ENCODE data around the gene PCSK4.
A peak's percentile ranks its signal among the peaks of the same experiment; 100 is the strongest.

PCSK4 gene

GRCh38 chr19:1529430-1529816 is 39.3 kb upstream of the PCSK4 start:
- Histone ChIP-seq H3K27ac (no peak overlapping the region), H3K4me2 (no peak overlapping the region), H4K20me1 (peaks cover 0 to 32% (median 0%) of the 10 kb centered on the region in 11 experiments; a peak in 2 of 22 replicates), H3K4me3 (no peak overlapping the region), H3K4me1 (peaks cover 0 to 12% (median 7%) of the 10 kb centered on the region in 10 experiments; a peak in 10 of 20 replicates), H3K27me3 (peaks cover 4 to 17% (median 12%) of the 10 kb centered on the region in 11 experiments; a peak in 17 of 22 replicates), H3K9me3 (replicated peaks in 1 of 11) (0 out of 22 replicates have a peak, but pooled peaks cover 0 to under 1% (median 0%) of the 10 kb centered on the region in 11 experiments), H3K36me3 (no peaks in the 10 kb centered on the region), H3K9ac (no peak overlapping the region)
- no peak for TF ChIP-seq Cebpa-rat (IDR thresholded peaks at IDR 0.05)

DNA sequence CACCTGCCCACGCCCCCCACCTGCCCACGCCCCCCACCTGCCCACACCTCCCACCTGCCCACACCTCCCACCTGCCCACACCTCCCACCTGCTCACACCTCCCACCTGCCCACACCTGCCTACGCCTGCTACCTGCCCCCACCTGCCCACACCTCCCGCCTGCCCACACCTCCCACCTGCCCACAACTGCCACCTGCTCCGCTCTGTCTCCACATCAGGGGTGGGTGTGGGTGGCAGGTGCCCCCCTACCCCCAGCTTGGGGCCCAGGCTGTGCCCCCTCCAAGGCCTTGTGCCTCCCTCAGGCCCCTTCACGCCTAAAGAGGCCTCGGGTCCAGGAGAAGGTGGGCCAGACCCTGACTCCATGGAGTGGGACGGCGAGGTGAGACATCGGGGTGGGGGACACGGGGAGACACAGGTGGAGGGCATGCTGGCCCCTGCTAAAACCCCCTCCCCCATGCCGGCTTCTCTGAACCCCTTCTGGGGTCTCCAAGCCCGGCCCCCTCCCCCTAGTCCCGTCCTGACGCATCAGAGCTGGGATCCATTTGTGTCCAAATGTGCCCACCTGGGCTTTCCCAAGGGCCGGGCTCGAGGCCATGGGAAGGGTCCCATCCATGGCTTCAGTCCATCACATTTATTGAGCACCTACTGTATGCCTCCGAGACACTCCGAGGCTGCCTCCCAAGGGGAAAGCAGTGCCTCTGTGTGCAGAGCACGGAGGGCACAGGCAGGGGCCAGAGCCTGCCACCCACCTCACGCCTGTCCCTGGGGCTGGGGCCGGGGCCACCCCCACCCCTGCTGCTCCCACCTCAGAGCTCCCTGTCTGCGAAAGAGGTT is 38.7 kb upstream of the PCSK4 start:
- no peaks in the 10 kb centered on the region for H3K36me3 ChIP-seq
- H3K4me2 ChIP-seq: no peak overlapping the region
- peaks cover 0 to 12% (median 7%) of the 10 kb centered on the region in 10 experiments; a peak in 10 of 20 replicates for H3K4me1 ChIP-seq
- H3K9me3 ChIP-seq (replicated peaks in 1 of 11): 0 out of 22 replicates have a peak, but pooled peaks cover 0 to 4% (median 0%) of the 10 kb centered on the region in 11 experiments
- no peak for TF ChIP-seq Cebpa-rat (IDR thresholded peaks at IDR 0.05)
- H4K20me1 ChIP-seq: peaks cover 0 to 32% (median 0%) of the 10 kb centered on the region in 11 experiments; a peak in 2 of 22 replicates
- peaks cover 4 to 23% (median 18%) of the 10 kb centered on the region in 11 experiments; a peak in 17 of 22 replicates for H3K27me3 ChIP-seq
- no peak overlapping the region for H3K4me3 ChIP-seq
- no peak overlapping the region for H3K27ac ChIP-seq
- H3K9ac ChIP-seq: no peak overlapping the region

GRCh38 chr19:1527650-1528309 is 37.6 kb upstream of the PCSK4 start:
- TF ChIP-seq Cebpa-rat (IDR thresholded peaks at IDR 0.05): no peak
- Histone ChIP-seq H3K4me2 (no peak overlapping the region), H3K4me1 (peaks cover 0 to 5% (median under 1%) of the 10 kb centered on the region in 10 experiments; a peak in 7 of 20 replicates)

DNA sequence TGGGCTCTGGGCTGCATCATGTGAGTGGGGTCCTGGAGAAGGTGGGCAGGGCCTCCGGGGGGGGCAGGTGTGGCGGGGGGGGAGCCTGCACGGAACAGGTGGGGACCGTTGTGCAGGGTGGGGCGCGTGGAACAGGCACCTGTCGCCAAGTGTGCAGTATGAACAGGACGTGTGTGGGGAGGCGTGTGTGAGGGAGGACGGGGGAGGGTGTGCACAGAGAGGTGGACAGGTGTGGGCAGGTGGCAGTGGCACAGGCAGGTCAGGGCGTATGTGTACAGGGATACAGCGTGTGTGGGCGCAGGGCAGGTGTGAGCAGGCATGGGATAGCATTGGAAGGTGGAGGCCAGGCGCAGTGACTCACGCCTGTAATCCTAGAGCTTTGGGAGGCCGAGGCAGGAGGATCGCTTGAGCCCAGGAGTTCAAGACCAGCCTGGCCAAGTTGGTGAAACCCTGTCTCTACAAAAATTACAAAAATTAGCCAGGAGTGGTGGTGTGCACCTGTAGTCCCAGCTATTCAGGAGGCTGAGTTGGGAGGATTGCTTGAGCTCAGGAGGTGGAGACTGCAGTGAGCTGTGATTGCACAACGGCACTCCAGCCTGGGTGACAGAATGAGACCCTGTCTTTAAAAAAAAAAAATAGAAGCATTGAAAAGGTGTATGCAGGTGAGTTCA is 37.0 kb upstream of the PCSK4 start:
- H3K9ac ChIP-seq: no peak overlapping the region
- H4K20me1 ChIP-seq: peaks cover 0 to 32% (median 0%) of the 10 kb centered on the region in 11 experiments; a peak in 2 of 22 replicates
- peak in 1 of 11 experiments; percentile 40; a peak in 2 of 22 replicates for TF ChIP-seq Cebpa-rat (IDR thresholded peaks at IDR 0.05)
- H3K4me2 ChIP-seq: no peak overlapping the region
- peaks cover 16 to 36% (median 30%) of the 10 kb centered on the region in 11 experiments; a peak in 20 of 22 replicates for H3K27me3 ChIP-seq
- H3K4me3 ChIP-seq: no peak overlapping the region
- H3K9me3 ChIP-seq (replicated peaks in 1 of 11): 0 out of 22 replicates have a peak, but pooled peaks cover 0 to 4% (median 0%) of the 10 kb centered on the region in 11 experiments
- no peak overlapping the region for H3K27ac ChIP-seq
- peaks cover 0 to 5% (median under 1%) of the 10 kb centered on the region in 10 experiments; a peak in 12 of 20 replicates for H3K4me1 ChIP-seq
- no peaks in the 10 kb centered on the region for H3K36me3 ChIP-seq

More at GRCh38 chr19:1527650-1528309, 37.6 kb upstream of the PCSK4 start:
- Histone ChIP-seq H3K4me3 (no peak overlapping the region), H3K27me3 (peaks cover 12 to 34% (median 28%) of the 10 kb centered on the region in 11 experiments; a peak in 19 of 22 replicates), H3K9me3 (replicated peaks in 1 of 11) (0 out of 22 replicates have a peak, but pooled peaks cover 0 to 4% (median 0%) of the 10 kb centered on the region in 11 experiments), H4K20me1 (peaks cover 0 to 32% (median 0%) of the 10 kb centered on the region in 11 experiments; a peak in 2 of 22 replicates), H3K27ac (no peak overlapping the region), H3K9ac (no peak overlapping the region), H3K36me3 (no peaks in the 10 kb centered on the region)

DNA sequence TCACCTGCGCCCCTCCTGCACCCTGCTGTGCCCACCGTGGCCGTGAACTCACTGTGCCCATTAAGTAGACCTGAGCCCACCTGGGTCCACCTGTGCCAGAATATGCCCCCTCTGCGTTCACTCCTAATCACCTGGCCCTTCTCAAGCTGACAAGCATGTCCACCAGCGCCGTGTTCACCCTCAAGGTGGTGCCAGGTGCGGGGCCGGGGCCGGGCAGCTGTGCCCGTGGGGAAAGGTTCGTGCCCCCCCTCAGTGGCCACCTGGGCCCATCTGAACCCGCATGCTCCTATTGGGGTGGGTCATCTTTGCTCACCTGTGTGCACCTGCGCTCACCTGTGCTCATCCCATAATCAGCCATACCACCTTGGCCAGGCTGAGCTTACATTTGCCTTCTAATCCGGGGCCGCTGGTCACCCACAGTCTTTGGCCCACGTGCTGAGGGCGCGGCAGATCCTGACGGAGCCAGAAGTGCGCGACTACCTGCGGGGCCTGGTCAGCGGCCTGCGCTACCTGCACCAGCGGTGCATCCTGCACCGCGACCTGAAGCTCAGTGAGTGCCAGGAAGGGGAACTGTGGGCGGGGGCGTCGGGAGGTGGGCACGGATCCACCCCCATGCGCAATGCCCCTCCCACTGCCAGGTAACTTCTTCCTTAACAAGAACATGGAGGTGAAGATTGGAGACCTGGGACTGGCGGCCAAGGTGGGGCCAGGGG is 36.1 kb upstream of the PCSK4 start:
- Histone ChIP-seq H3K4me2 (no peak overlapping the region), H3K27ac (no peak overlapping the region), H3K4me3 (no peak overlapping the region), H3K36me3 (no peaks in the 10 kb centered on the region), H3K9ac (no peak overlapping the region), H3K27me3 (peaks cover 20 to 36% (median 30%) of the 10 kb centered on the region in 11 experiments; a peak in 20 of 22 replicates), H3K9me3 (replicated peaks in 1 of 11) (0 out of 22 replicates have a peak, but pooled peaks cover 0 to 4% (median 0%) of the 10 kb centered on the region in 11 experiments), H3K4me1 (peaks cover 0 to 14% (median 9%) of the 10 kb centered on the region in 10 experiments; a peak in 15 of 20 replicates), H4K20me1 (peaks cover 0 to 32% (median 0%) of the 10 kb centered on the region in 11 experiments; a peak in 2 of 22 replicates)
- no peak for TF ChIP-seq Cebpa-rat (IDR thresholded peaks at IDR 0.05)

DNA sequence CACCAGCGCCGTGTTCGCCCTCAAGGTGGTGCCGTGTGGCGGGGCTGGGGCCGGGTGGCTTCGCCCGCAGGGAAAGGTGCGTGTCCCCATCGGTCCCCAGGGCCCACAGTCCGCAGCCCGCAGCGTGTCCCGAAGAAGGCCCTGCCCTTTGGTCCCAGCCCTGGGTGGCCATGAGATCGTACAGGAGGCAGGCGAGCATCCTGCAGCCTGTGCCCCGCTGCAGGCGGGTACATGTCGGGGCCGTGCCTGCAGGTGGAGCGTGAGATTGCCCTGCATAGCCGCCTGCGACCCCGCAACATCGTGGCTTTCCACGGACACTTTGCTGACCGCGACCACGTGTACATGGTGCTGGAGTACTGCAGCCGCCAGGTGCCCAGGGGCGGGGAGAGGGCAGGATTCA is 35.2 kb upstream of the PCSK4 start:
- no peak overlapping the region for H3K9ac ChIP-seq
- no peak overlapping the region for H3K27ac ChIP-seq
- peaks cover 0 to 32% (median 0%) of the 10 kb centered on the region in 11 experiments; a peak in 2 of 22 replicates for H4K20me1 ChIP-seq
- no peak overlapping the region for H3K4me2 ChIP-seq
- H3K4me1 ChIP-seq: peaks cover 3 to 22% (median 16%) of the 10 kb centered on the region in 10 experiments
- 0 out of 22 replicates have a peak, but pooled peaks cover 0 to 4% (median 0%) of the 10 kb centered on the region in 11 experiments for H3K9me3 ChIP-seq (replicated peaks in 1 of 11)
- H3K27me3 ChIP-seq: peaks cover 20 to 36% (median 30%) of the 10 kb centered on the region in 11 experiments; a peak in 20 of 22 replicates
- no peak for TF ChIP-seq Cebpa-rat (IDR thresholded peaks at IDR 0.05)
- H3K4me3 ChIP-seq: no peak overlapping the region
- H3K36me3 ChIP-seq: no peaks in the 10 kb centered on the region

DNA sequence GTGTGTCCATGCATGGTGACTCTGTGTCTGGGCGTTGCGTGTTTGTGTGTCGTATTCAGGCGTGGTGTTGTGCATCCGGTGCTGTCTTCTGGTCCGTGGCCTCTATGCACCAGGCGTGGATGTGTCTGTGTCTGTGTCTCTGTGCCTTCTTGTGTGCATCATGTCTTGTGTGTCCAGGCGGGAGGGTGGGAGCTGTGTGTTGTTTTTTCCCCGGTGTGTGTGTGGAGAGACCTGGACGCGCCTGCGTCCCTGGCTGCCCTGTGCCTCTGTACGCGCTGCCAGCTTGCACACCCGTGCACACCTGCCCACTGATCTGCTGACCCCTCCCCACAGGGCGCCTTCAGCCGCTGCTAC is 34.8 kb upstream of the PCSK4 start:
- Histone ChIP-seq H3K4me2 (no peak overlapping the region), H3K9ac (no peak overlapping the region), H3K4me3 (no peak overlapping the region), H4K20me1 (peaks cover 0 to 32% (median 0%) of the 10 kb centered on the region in 11 experiments; a peak in 2 of 22 replicates), H3K36me3 (no peaks in the 10 kb centered on the region), H3K27me3 (peaks cover 20 to 36% (median 30%) of the 10 kb centered on the region in 11 experiments; a peak in 20 of 22 replicates), H3K9me3 (replicated peaks in 1 of 11) (0 out of 22 replicates have a peak, but pooled peaks cover 0 to 4% (median 0%) of the 10 kb centered on the region in 11 experiments), H3K27ac (no peak overlapping the region), H3K4me1 (peaks cover 7 to 26% (median 20%) of the 10 kb centered on the region in 10 experiments)
- TF ChIP-seq Cebpa-rat (IDR thresholded peaks at IDR 0.05): no peak
